Liver (tissue), 9 donors: ENCODE data around the gene ZNF536. TPM values are rescaled to one million over a fixed set of nuclear protein-coding genes. Genes with fewer than 3 reads are reported as not detected.

Experiments used
- DNase-seq: peaks from one replicate; pipeline ENCODE4 v3.0.0-alpha.2; 2017; ENCODE audit warnings: low spot score
- H3K27ac ChIP-seq, 2 donors: one replicate each; pipeline ENCODE4 v1.7.0; 2013; ENCODE audit warnings: inconsistent platforms in 2 of 2, low read length in 2 of 2, control low read depth in 1 of 2, low read depth in 1 of 2, mild to moderate bottlenecking in 1 of 2
- H3K27me3 ChIP-seq, 4 donors: one replicate each; pipeline versions ENCODE4 v1.6.1 to v1.7.0; 2013; ENCODE audit warnings: low read length in 3 of 4, inconsistent platforms in 1 of 4, mild to moderate bottlenecking in 1 of 4, moderate library complexity in 1 of 4; ENCODE audit not compliant: control insufficient read depth in 4 of 4, insufficient read depth in 4 of 4
- H3K36me3 ChIP-seq, 4 donors: one replicate each; pipeline versions ENCODE4 v1.6.1 to v1.7.0; 2013; ENCODE audit warnings: low read length in 3 of 4, mild to moderate bottlenecking in 3 of 4, low read depth in 1 of 4, moderate library complexity in 1 of 4; ENCODE audit not compliant: control insufficient read depth in 4 of 4, insufficient read depth in 3 of 4
- H3K4me1 ChIP-seq, 4 donors: one replicate each; pipeline versions ENCODE4 v1.6.1 to v1.7.0; 2013; ENCODE audit warnings: low read length in 3 of 4, mild to moderate bottlenecking in 3 of 4, moderate library complexity in 1 of 4; ENCODE audit not compliant: control insufficient read depth in 4 of 4, insufficient read depth in 4 of 4
- H3K4me3 ChIP-seq, 3 donors: one replicate each; pipeline versions ENCODE4 v1.6.1 to v1.7.0; 2013; ENCODE audit warnings: low read length in 3 of 3, control low read depth in 1 of 3, low read depth in 1 of 3, mild to moderate bottlenecking in 1 of 3
- H3K9ac ChIP-seq, 2 donors: one replicate each; pipeline ENCODE4 v1.7.0; 2013; ENCODE audit warnings: low read length in 2 of 2, mild to moderate bottlenecking in 2 of 2, moderate library complexity in 2 of 2, control low read depth in 1 of 2, low read depth in 1 of 2
- H3K9me3 ChIP-seq, 4 donors: one replicate each; pipeline versions ENCODE4 v1.6.1 to v1.7.0; 2013; ENCODE audit warnings: low read length in 3 of 4; ENCODE audit not compliant: control insufficient read depth in 4 of 4
- EGR1 ChIP-seq, 2 donors: IDR thresholded peaks; 2 replicates each; pipeline ENCODE4 v1.6.1; 2016 to 2018; ENCODE audit warnings: antibody characterized with exemption in 2 of 2, low read depth in 2 of 2
- FOXA1 ChIP-seq: IDR thresholded peaks from 2 replicates; pipeline ENCODE4 v1.6.1; 2016; ENCODE audit warnings: antibody characterized with exemption
- FOXA2 ChIP-seq: IDR thresholded peaks from 2 replicates; pipeline ENCODE4 v1.6.1; 2016; ENCODE audit warnings: antibody characterized with exemption
- GABPA ChIP-seq, 2 donors: IDR thresholded peaks in 1 of 2; conservative IDR thresholded peaks in 1 of 2; 2 replicates each; pipeline ENCODE4 v1.6.1; 2016; ENCODE audit warnings: antibody characterized with exemption in 2 of 2, mild to moderate bottlenecking in 1 of 2, moderate library complexity in 1 of 2
- HNF4A ChIP-seq, 2 donors: conservative IDR thresholded peaks; 2 replicates each; pipeline ENCODE4 v1.6.1; 2016; ENCODE audit warnings: antibody characterized with exemption in 2 of 2, mild to moderate bottlenecking in 2 of 2
- HNF4G ChIP-seq: IDR thresholded peaks from 2 replicates; pipeline ENCODE4 v1.6.1; 2016; ENCODE audit warnings: antibody characterized with exemption
- JUND ChIP-seq, 2 donors: IDR thresholded peaks; 2 replicates each; pipeline ENCODE4 v1.6.1; 2016; ENCODE audit warnings: antibody characterized with exemption in 2 of 2
- NR2F2 ChIP-seq: IDR thresholded peaks from 2 replicates; pipeline ENCODE4 v1.6.1; 2016; ENCODE audit warnings: antibody characterized with exemption
- RAD21 ChIP-seq, 2 donors: IDR thresholded peaks; 2 replicates each; pipeline ENCODE4 v1.6.1; 2016; ENCODE audit warnings: antibody characterized with exemption in 2 of 2, mild to moderate bottlenecking in 2 of 2
- RXRA ChIP-seq, 2 donors: IDR thresholded peaks; 2 replicates each; pipeline ENCODE4 v1.6.1; 2017 to 2018; ENCODE audit warnings: antibody characterized with exemption in 2 of 2, mild to moderate bottlenecking in 1 of 2
- SP1 ChIP-seq: IDR thresholded peaks from 2 replicates; pipeline ENCODE4 v1.6.1; 2018; ENCODE audit warnings: antibody characterized with exemption, mild to moderate bottlenecking
- TAF1 ChIP-seq: conservative IDR thresholded peaks from 2 replicates; pipeline ENCODE4 v1.6.1; 2016; ENCODE audit warnings: antibody characterized with exemption, mild to moderate bottlenecking
- YY1 ChIP-seq: IDR thresholded peaks from 2 replicates; pipeline ENCODE4 v1.6.1; 2016; ENCODE audit warnings: antibody characterized with exemption, mild to moderate bottlenecking
- WGBS: extraction: QIAGEN DNeasy Blood & Tissue Kit; methylation state at CpG from one replicate; pipeline ENCODE4 v1.1.7; 2013; 5-methylcytosine and 5-hydroxymethylcytosine counted together
- polyA plus RNA-seq, 2 donors: library from polyadenylated mRNA; stranded (reverse) in 1 of 2; unstranded in 1 of 2; fragments of 200-250 nt in 1 of 2; fragments of >200 nt in 1 of 2; fragmentation: Nextera tagmentation in 1 of 2; extraction: Ambion mirVana in 1 of 2; gene quantifications; one replicate each; pipeline versions ENCODE4 v1.2.1 to v1.2.3, GENCODE V29; 2013 to 2015
- total RNA-seq, 2 donors: library from RNA; depleted of rRNA; stranded (reverse); fragments of >200 nt; gene quantifications; one replicate each; pipeline ENCODE4 v1.2.3, GENCODE V29; 2014
- TF ChIP-seq, protein P1 (sequence below): IDR thresholded peaks from 2 replicates; pipeline ENCODE4 v1.6.1; 2016; ENCODE audit warnings: antibody characterized with exemption
- TF ChIP-seq, protein P2 (sequence below): IDR thresholded peaks from 2 replicates; pipeline ENCODE4 v1.6.1; 2016; ENCODE audit warnings: antibody characterized with exemption, mild to moderate bottlenecking
- TF ChIP-seq, protein P3 (sequence below): IDR thresholded peaks from 2 replicates; pipeline ENCODE4 v1.6.1; 2016; ENCODE audit warnings: antibody characterized with exemption
- TF ChIP-seq, protein P4 (sequence below): fragments of 150-350 bp; IDR thresholded peaks from 2 replicates; pipeline ENCODE4 v1.5.1; 2017; ENCODE audit warnings: improper control_type of control experiment, low read depth, low read length; ENCODE audit not compliant: missing input control
- TF ChIP-seq, protein P5 (sequence below): IDR thresholded peaks from 2 replicates; pipeline ENCODE4 v1.6.1; 2016; ENCODE audit warnings: antibody characterized with exemption
- donor health status: healthy.
- donor health status: healthy.
- donor health status: healthy.
- donor health status: healthy.
- donor health status: healthy.

Gene ZNF536
- total and polyA plus RNA-seq, 4 donors: 0.02 to 0.17 (median 0.08) TPM

DNA sequence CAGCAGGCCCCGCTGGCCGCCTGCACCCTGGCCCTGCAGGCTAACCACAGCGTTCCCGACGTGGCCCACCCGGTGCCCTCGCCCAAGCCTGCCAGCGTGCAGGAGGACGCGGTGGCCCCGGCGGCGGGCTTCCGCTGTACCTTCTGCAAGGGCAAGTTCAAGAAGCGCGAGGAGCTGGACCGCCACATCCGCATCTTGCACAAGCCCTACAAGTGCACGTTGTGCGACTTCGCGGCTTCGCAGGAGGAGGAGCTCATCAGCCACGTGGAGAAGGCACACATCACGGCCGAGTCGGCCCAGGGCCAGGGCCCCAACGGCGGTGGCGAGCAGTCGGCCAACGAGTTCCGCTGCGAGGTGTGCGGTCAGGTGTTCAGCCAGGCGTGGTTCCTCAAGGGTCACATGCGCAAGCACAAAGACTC is 72.1 kb downstream of the ZNF536 start:
- DNase-seq: no peak
- TF ChIP-seq FOXA2 (no peak), HNF4G (no peak), TAF1 (no peak), YY1 (no peak), SP1 (no peak), RXRA (IDR thresholded peaks at IDR 0.05) (no peak), JUND (IDR thresholded peaks at IDR 0.05) (no peak), HNF4A (conservative IDR thresholded peaks at IDR 0.05) (no peak), RAD21 (IDR thresholded peaks at IDR 0.05) (no peak), NR2F2 (no peak), GABPA (IDR thresholded peaks at IDR 0.05 in 1 of 2, conservative IDR thresholded peaks at IDR 0.05 in 1 of 2) (no peak), EGR1 (IDR thresholded peaks at IDR 0.05; ENCODE audit: low read depth in 2 of 2) (no peak), FOXA1 (no peak)
- TF ChIP-seq, protein P1, sequence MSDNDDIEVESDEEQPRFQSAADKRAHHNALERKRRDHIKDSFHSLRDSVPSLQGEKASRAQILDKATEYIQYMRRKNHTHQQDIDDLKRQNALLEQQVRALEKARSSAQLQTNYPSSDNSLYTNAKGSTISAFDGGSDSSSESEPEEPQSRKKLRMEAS: no peak
- TF ChIP-seq, protein P2, sequence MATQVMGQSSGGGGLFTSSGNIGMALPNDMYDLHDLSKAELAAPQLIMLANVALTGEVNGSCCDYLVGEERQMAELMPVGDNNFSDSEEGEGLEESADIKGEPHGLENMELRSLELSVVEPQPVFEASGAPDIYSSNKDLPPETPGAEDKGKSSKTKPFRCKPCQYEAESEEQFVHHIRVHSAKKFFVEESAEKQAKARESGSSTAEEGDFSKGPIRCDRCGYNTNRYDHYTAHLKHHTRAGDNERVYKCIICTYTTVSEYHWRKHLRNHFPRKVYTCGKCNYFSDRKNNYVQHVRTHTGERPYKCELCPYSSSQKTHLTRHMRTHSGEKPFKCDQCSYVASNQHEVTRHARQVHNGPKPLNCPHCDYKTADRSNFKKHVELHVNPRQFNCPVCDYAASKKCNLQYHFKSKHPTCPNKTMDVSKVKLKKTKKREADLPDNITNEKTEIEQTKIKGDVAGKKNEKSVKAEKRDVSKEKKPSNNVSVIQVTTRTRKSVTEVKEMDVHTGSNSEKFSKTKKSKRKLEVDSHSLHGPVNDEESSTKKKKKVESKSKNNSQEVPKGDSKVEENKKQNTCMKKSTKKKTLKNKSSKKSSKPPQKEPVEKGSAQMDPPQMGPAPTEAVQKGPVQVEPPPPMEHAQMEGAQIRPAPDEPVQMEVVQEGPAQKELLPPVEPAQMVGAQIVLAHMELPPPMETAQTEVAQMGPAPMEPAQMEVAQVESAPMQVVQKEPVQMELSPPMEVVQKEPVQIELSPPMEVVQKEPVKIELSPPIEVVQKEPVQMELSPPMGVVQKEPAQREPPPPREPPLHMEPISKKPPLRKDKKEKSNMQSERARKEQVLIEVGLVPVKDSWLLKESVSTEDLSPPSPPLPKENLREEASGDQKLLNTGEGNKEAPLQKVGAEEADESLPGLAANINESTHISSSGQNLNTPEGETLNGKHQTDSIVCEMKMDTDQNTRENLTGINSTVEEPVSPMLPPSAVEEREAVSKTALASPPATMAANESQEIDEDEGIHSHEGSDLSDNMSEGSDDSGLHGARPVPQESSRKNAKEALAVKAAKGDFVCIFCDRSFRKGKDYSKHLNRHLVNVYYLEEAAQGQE: no peak
- TF ChIP-seq, protein P3, sequence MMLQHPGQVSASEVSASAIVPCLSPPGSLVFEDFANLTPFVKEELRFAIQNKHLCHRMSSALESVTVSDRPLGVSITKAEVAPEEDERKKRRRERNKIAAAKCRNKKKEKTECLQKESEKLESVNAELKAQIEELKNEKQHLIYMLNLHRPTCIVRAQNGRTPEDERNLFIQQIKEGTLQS: no peak
- TF ChIP-seq, protein P4, sequence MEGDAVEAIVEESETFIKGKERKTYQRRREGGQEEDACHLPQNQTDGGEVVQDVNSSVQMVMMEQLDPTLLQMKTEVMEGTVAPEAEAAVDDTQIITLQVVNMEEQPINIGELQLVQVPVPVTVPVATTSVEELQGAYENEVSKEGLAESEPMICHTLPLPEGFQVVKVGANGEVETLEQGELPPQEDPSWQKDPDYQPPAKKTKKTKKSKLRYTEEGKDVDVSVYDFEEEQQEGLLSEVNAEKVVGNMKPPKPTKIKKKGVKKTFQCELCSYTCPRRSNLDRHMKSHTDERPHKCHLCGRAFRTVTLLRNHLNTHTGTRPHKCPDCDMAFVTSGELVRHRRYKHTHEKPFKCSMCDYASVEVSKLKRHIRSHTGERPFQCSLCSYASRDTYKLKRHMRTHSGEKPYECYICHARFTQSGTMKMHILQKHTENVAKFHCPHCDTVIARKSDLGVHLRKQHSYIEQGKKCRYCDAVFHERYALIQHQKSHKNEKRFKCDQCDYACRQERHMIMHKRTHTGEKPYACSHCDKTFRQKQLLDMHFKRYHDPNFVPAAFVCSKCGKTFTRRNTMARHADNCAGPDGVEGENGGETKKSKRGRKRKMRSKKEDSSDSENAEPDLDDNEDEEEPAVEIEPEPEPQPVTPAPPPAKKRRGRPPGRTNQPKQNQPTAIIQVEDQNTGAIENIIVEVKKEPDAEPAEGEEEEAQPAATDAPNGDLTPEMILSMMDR: no peak
- TF ChIP-seq, protein P5, sequence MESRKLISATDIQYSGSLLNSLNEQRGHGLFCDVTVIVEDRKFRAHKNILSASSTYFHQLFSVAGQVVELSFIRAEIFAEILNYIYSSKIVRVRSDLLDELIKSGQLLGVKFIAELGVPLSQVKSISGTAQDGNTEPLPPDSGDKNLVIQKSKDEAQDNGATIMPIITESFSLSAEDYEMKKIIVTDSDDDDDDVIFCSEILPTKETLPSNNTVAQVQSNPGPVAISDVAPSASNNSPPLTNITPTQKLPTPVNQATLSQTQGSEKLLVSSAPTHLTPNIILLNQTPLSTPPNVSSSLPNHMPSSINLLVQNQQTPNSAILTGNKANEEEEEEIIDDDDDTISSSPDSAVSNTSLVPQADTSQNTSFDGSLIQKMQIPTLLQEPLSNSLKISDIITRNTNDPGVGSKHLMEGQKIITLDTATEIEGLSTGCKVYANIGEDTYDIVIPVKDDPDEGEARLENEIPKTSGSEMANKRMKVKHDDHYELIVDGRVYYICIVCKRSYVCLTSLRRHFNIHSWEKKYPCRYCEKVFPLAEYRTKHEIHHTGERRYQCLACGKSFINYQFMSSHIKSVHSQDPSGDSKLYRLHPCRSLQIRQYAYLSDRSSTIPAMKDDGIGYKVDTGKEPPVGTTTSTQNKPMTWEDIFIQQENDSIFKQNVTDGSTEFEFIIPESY: no peak
- WGBS: 93% methylated on average over 37 of the region's 37 CpGs

More for the DNA sequence above, 72.1 kb downstream of the ZNF536 start:
- Histone ChIP-seq H3K27ac (no peak overlapping the region), H3K36me3 (no peaks in the 10 kb centered on the region), H3K27me3 (peaks cover 0 to 2% (median 0%) of the 10 kb centered on the region in 4 donors), H3K4me1 (no peaks in the 10 kb centered on the region), H3K4me3 (no peak overlapping the region), H3K9ac (no peak overlapping the region), H3K9me3 (no peaks in the 10 kb centered on the region)
